ENCODE results near the gene PLA2G4C. TPM values are rescaled to one million over a fixed set of nuclear protein-coding genes. Genes with fewer than 3 reads are reported as not detected.
"Not testable (repeated sequence)": the region's sequence is repeated elsewhere in the genome, so short reads cannot be mapped to it uniquely, and the experiment has no call there.

Gene PLA2G4C
- total RNA-seq, 1 donor, result 4.3 TPM

DNA sequence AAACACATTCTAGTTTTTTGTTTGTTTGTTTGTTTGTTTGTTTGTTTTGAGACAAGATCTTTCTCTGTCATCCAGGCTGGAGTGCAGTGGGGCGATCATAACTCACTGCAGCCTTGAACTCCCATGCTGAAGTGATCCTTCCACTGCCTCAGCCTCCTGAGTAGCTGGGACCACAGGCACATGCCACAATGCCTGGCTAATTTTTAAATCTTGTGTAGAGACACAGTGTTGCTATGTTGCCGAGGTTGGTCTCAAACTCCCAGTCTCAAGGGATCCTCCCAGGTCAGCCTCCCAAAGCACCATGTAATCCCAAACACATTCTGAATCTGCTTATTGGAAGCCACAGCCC, 15.8 kb downstream of the PLA2G4C start:
- peaks cover 3% of the 10 kb centered on the region for H3K9me3 ChIP-seq (ENCODE audit: low read depth, low read length)
- DNase-seq (ENCODE audit: insufficient read length, low spot score, missing footprints), result no peak
- no peak overlapping the region for H3K4me2 ChIP-seq (ENCODE audit: insufficient read depth, low read length)
- H3K27me3 ChIP-seq (ENCODE audit: insufficient read depth, low read length), result peaks cover 7% of the 10 kb centered on the region
- peaks cover 18% of the 10 kb centered on the region for H3K4me1 ChIP-seq (ENCODE audit: insufficient read depth, low read length)
- no peak overlapping the region for H3K4me3 ChIP-seq (ENCODE audit: insufficient read depth, low read length)
- no peaks in the 10 kb centered on the region for H4K20me1 ChIP-seq (ENCODE audit: insufficient read depth, low read length)
- no peaks in the 10 kb centered on the region for H3K79me2 ChIP-seq (ENCODE audit: insufficient read depth, low read length)
- H3K27ac ChIP-seq (ENCODE audit: low read depth, low read length), result no peak overlapping the region
- no peaks in the 10 kb centered on the region for H3K36me3 ChIP-seq (ENCODE audit: insufficient read depth, low read length)
- H2AFZ ChIP-seq (ENCODE audit: low read length), result no peak overlapping the region
- TF ChIP-seq, protein P1, sequence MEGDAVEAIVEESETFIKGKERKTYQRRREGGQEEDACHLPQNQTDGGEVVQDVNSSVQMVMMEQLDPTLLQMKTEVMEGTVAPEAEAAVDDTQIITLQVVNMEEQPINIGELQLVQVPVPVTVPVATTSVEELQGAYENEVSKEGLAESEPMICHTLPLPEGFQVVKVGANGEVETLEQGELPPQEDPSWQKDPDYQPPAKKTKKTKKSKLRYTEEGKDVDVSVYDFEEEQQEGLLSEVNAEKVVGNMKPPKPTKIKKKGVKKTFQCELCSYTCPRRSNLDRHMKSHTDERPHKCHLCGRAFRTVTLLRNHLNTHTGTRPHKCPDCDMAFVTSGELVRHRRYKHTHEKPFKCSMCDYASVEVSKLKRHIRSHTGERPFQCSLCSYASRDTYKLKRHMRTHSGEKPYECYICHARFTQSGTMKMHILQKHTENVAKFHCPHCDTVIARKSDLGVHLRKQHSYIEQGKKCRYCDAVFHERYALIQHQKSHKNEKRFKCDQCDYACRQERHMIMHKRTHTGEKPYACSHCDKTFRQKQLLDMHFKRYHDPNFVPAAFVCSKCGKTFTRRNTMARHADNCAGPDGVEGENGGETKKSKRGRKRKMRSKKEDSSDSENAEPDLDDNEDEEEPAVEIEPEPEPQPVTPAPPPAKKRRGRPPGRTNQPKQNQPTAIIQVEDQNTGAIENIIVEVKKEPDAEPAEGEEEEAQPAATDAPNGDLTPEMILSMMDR (IDR thresholded peaks at IDR 0.05; ENCODE audit: extremely low read depth, low read depth, low read length), result no peak

DNA sequence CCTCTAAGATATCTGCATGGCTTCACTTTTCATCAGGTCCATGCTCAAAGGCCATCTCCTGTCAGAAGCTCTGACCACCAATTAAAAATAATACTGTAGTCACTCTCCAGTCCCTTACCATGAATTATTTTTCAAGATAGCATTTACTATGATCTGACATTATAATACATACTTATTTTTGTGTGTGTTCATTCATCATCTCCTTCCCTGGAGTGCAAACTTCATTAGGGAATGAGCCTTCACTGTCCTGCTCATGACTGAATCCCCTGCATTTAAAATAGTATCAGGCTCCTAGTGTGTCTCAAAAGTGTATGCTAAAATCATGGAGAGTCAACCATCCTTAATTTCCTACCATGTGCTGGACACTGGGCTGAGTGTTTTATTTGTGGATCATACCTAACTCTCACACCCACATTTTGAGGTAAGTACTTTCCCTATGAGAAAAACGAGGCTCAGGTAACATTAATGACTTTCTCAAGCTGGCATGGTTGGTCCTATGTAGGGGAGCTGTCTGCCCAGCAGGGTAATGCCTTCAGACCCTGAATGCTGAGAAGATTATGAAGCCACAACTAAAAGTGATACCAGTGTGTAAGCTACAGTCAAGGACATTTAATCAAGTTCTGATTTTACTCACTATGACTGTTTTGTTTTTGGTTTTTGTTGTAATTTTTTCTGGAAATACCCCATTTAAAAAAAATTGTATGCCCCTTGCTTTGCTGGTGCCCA, 16.3 kb downstream of the PLA2G4C start:
- DNase-seq (ENCODE audit: insufficient read length, low spot score, missing footprints), result no peak
- no peak overlapping the region for H3K4me2 ChIP-seq (ENCODE audit: insufficient read depth, low read length)
- no peaks in the 10 kb centered on the region for H3K79me2 ChIP-seq (ENCODE audit: insufficient read depth, low read length)
- H3K4me1 ChIP-seq (ENCODE audit: insufficient read depth, low read length), result peaks cover 21% of the 10 kb centered on the region
- no peaks in the 10 kb centered on the region for H3K36me3 ChIP-seq (ENCODE audit: insufficient read depth, low read length)
- no peak overlapping the region for H2AFZ ChIP-seq (ENCODE audit: low read length)
- H3K9me3 ChIP-seq (ENCODE audit: low read depth, low read length), result peaks cover 3% of the 10 kb centered on the region
- H3K4me3 ChIP-seq (ENCODE audit: insufficient read depth, low read length), result no peak overlapping the region
- no peaks in the 10 kb centered on the region for H4K20me1 ChIP-seq (ENCODE audit: insufficient read depth, low read length)
- H3K27ac ChIP-seq (ENCODE audit: low read depth, low read length), result no peak overlapping the region
- peaks cover 7% of the 10 kb centered on the region for H3K27me3 ChIP-seq (ENCODE audit: insufficient read depth, low read length)
- TF ChIP-seq, protein P1 (IDR thresholded peaks at IDR 0.05; ENCODE audit: extremely low read depth, low read depth, low read length), result no peak

DNA sequence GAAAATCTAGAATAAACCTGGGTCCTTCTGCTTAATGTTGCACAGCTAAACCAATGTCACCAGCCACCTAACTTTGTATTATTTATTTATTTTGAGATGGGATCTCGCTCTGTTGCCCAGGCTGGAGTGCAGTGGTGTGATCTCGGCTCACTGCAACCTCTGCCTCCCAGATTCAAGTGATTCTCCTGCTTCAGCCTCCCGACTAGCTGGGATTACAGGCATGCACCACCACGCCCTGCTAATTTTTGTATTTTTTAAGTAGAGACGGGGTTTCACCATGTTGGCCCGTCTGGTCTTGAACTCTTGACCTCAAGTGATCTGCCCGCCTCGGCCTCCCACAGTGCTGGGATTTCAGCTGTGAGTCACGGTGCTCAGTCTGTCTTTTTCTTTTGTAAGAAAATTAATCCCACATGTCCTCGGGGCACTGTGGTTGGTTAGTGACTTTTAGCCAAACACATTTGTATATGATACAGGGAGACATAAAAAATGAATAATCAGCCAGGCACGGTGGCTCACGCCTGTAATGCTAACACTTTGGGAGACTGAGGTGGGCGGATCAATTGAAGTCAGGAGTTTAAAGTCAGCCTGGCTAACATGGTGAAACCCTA, 19.4 kb downstream of the PLA2G4C start:
- peak; percentile 91 for DNase-seq (ENCODE audit: insufficient read length, low spot score, missing footprints)
- H3K4me3 ChIP-seq (ENCODE audit: insufficient read depth, low read length); H3K4me2 ChIP-seq (ENCODE audit: insufficient read depth, low read length); H2AFZ ChIP-seq (ENCODE audit: low read length); H3K79me2 ChIP-seq (ENCODE audit: insufficient read depth, low read length); H3K27ac ChIP-seq (ENCODE audit: low read depth, low read length); H3K36me3 ChIP-seq (ENCODE audit: insufficient read depth, low read length); H3K9me3 ChIP-seq (ENCODE audit: low read depth, low read length); H4K20me1 ChIP-seq (ENCODE audit: insufficient read depth, low read length): not testable (repeated sequence)
- Histone ChIP-seq H3K27me3 (ENCODE audit: insufficient read depth, low read length) (peaks cover 20% of the 10 kb centered on the region), H3K4me1 (ENCODE audit: insufficient read depth, low read length) (peaks cover 21% of the 10 kb centered on the region)

DNA sequence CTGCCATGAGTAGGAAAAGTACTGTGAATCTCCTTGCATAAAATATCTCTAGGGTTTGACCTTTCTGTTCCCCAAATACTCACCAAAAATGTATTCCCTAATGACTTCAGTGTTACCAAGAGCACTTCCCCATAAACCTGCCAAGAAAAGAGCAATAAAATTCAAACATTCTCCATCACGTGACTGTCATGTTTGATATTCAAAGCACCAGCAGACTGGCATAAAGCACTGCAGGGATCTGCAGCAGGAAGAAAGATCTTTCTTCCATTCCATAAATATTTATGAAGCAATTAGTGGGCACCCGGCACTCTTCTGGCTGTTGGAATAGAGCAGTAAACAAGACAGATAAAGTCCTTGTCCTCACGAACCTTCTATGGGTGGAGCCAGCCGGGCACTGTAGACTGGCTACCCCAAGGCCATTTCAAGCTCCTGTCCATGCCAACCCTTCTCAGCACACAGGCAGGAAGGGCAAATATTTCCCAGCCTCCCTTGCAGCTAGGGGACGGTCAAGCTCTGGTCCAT, 20.3 kb downstream of the PLA2G4C start:
- H4K20me1 ChIP-seq (ENCODE audit: insufficient read depth, low read length), result no peaks in the 10 kb centered on the region
- H2AFZ ChIP-seq (ENCODE audit: low read length), result no peak overlapping the region
- no peak for DNase-seq (ENCODE audit: insufficient read length, low spot score, missing footprints)
- H3K79me2 ChIP-seq (ENCODE audit: insufficient read depth, low read length), result no peaks in the 10 kb centered on the region
- H3K4me2 ChIP-seq (ENCODE audit: insufficient read depth, low read length), result no peak overlapping the region
- peaks cover 17% of the 10 kb centered on the region for H3K4me1 ChIP-seq (ENCODE audit: insufficient read depth, low read length)
- H3K27me3 ChIP-seq (ENCODE audit: insufficient read depth, low read length), result peaks cover 20% of the 10 kb centered on the region
- no peak overlapping the region for H3K4me3 ChIP-seq (ENCODE audit: insufficient read depth, low read length)
- H3K36me3 ChIP-seq (ENCODE audit: insufficient read depth, low read length), result no peaks in the 10 kb centered on the region
- no peak overlapping the region for H3K27ac ChIP-seq (ENCODE audit: low read depth, low read length)
- peaks cover 3% of the 10 kb centered on the region for H3K9me3 ChIP-seq (ENCODE audit: low read depth, low read length)
- TF ChIP-seq, protein P1 (IDR thresholded peaks at IDR 0.05; ENCODE audit: extremely low read depth, low read depth, low read length), result no peak

DNA sequence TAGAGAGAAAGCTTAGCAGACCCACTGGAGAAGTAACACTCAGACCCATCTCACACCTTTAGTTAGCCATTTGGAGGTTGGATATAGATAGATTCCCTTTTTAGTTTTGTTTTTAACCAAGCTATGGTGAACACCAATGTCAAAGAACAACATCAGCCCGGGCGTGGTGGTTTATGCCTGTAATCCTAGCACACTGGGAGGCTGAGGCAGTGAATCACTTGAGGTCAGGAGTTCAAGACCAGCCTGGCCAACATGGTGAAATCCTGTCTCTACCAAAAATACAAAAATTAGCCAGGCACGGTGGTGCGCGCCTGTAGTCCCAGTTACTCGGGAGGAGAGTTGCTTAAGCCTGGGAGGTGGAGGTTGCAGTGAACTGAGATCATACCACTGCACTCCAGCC, 21.6 kb downstream of the PLA2G4C start:
- not testable (repeated sequence) for H3K36me3 ChIP-seq (ENCODE audit: insufficient read depth, low read length); H4K20me1 ChIP-seq (ENCODE audit: insufficient read depth, low read length); DNase-seq (ENCODE audit: insufficient read length, low spot score, missing footprints); H2AFZ ChIP-seq (ENCODE audit: low read length); H3K79me2 ChIP-seq (ENCODE audit: insufficient read depth, low read length); H3K27ac ChIP-seq (ENCODE audit: low read depth, low read length); H3K9me3 ChIP-seq (ENCODE audit: low read depth, low read length); H3K4me3 ChIP-seq (ENCODE audit: insufficient read depth, low read length); H3K4me2 ChIP-seq (ENCODE audit: insufficient read depth, low read length)
- peaks cover 20% of the 10 kb centered on the region for H3K27me3 ChIP-seq (ENCODE audit: insufficient read depth, low read length)
- peaks cover 17% of the 10 kb centered on the region for H3K4me1 ChIP-seq (ENCODE audit: insufficient read depth, low read length)

Data from osteoblast (primary cell).